HuH-7.5 (cell line): ENCODE measurements around the gene KCNA3.

ENCODE experiments used
- DNase-seq: peaks from one replicate; pipeline ENCODE4 v3.0.0; 2011; ENCODE audit warnings: low spot score

KCNA3 gene

DNA sequence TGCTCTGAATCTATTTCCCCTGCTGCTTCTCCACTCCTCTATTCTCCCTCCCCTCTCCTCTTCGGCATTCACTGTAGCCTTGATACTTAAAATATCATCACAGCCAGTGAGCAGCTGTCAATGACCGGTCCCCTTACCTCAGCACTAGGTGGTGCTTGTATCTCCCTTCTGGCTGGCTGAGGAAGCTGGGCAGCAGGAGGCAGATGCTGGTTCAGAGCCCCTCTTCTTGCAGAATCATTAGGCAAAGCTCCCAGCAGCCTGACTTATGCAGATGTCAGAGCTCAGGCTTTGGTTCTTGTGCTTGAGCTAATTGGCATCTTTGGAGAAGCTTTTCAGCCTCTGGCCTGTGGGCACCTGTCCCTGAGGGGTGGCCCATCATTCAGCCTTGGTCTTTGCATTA lies 36.7 kb downstream of the KCNA3 start:
- DNase-seq: no peak

DNA sequence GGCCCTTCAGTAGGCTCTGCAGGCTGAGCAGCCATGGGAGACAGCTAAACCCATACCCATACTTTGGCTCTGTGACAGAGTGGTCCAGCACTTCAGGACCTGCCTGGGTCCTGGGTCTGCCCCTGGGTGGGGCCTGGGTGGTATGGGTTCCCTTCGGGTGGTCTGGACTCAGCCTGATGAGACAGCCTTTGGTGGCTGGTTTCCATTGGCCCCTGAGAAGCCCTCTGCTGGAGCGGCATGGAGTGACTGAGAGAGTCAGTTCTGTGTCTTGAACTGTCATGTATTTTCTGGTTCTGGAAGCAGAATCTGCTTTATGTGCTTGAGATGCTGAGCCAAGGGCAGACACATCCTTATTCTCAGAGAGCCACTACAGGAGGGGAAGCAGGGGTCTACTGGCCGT lies 37.3 kb downstream of the KCNA3 start:
- no peak for DNase-seq

DNA sequence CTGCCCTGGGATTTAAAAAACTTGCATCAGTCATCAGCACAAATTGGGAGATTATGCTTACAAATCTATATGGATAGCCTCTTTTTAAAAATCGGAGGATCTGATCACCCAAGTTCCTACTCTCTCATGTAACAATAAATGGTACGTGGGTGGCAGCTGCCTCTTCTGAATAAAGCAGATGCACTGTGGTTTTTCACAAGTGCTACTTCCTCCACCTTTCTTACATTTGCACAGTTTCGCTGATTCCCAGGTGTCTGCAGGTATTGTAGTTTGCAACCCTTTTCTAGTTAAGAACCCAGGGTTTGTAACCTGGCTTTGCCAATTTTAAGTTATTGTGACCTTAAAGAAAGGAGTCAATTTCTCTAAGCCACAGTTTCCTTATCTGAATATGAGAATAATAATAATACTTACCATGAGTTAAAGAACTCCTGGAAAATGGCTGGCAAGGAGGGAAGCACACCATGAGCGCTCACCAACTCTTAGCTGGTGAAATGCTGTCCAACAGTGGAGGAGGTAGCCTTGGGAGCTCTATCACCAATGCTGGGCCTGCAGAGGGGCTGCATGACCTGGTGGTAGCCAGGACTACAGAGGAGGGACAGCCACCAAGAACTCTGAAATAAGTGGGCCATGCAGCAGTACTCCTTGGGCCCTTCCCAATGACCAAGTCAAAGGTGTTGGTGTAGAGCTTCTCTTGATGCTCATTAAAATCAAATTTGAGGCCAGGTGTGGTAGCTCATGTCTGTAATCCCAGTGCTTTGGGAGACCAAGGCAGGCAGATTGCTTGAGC lies 38.4 kb downstream of the KCNA3 start:
- no peak for DNase-seq

DNA sequence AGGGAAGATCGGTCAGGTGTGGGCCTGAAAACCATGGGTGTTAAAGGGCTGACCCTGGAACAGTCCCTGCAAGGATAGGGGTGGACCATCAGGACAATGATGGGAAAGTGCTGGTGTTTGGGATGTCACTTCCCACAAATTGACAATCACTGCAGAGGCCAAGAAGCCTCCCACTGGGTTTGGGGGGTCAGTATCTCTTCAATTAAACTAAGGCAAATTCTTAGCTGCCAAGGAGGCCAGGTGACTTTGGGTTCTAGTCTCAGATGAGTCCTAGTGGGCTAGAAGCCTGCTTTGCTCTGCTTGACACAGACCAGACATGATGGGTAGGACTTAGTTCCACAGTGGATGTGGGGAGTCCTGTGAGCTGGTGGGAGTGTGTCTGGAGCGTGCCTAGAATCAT lies 39.3 kb downstream of the KCNA3 start:
- no peak for DNase-seq

DNA sequence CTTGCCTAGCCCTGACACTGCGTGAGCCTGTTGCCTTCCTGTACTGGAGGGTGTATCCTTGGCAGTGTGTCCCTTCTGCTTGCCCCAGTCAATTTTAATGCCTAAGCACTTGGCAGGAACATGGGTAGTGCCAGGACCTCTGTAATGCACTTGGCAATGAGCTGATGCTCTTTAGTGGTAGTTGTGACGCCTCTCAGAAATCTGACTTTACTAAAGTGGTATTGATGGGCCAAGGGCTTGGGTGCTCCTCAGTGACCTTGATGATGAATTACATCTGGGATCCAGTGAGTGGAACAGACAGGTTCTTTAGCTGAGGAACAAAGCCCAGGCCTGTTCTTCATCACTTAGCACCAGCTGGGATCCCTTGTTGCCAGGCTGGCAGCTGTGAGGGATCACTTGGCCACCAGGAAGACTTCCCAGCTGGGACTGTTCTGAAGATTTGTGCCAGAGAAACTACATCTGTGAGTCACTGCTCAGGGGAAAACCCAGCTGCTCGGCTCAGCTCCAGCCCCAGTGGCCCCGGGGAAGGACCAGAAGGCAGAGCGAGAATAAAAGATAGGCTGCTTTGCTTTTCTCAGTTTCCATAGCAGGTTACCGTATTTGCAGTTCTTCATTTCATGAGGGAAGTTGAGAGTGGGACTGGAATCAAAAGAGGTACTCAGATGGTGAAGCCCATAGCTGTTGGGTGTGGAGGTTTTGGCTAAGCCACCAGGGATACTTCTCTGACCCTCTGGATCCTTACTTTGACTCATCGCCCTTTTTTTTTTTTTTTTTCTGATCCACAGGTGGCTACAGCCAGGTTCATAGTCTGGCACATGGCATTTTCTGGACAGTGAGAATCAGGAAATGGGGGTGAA lies 40.1 kb downstream of the KCNA3 start:
- DNase-seq: no peak

DNA sequence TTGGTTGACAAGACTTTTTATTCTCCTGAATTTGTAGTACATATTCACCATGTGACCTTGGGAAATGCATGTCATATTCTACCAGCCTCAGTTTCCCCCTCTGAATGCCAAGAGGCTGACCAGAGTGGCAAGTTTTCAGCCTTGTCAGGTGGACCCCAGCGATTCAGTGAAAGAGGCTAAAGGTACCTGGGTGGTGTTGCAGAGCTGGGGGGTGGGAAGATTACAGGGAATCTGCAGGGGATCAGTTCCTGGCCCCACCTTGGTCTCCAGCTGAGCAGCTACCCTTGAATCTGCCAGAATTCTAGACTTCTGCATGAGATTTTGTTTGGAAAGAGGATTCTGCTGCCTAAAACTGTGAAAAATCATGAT lies 40.7 kb downstream of the KCNA3 start:
- DNase-seq: no peak

DNA sequence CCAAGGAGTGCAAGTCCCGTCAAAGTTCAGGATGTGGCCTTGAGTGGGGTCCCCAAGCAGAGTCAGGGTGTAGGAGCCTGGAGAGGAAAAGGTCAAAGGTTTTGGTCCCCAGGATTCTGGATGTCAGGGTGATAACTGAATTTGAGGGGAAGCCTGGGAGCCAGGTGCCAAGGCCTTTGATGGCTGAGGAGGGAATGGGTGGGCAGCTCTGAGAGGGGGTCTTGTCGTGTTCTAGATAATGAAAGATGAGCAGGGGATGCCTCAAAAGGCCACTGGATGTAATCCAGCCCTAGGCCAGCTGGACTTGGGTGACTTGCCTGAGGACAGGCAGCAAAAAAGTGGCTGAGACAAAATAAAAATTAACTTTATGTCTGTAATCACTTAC lies 41.1 kb downstream of the KCNA3 start:
- DNase-seq: no peak

DNA sequence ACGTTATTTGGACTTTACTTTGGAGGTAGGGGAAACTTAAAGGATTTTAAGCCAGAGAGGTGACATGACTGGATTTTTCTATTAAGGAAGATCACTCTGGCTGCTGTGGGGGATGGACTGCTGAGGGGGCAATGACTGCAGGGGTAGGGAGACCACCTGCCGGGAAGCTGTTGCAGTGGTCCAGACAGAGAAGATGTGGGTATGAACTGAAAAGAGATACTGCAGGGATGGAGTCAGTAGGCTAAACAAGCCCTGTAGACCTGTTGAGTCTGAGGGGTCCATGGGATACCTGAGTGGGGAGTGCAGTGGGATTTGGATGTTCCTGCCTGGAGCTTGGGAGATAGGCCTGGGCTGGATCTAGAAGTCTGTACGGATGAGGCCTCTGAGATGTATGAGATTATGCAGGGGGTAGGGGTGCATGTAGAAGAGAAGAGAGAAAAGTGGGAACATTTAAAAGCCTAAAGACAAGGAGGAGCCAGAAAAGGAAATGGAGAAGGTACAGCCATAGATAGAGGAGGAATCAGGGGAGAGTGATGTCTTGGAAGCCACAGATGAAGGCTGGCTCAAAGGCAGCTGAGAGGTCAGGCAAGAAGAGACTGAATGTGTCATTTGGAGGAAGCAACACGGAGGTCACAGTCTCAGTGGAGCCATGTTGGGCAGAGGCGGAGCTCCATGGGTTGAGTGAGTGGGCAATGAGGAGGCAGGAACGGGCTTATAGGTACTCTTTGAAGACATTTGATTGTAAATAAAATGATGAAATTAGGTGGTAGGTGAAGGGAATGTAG lies 42.7 kb downstream of the KCNA3 start:
- no peak for DNase-seq

DNA sequence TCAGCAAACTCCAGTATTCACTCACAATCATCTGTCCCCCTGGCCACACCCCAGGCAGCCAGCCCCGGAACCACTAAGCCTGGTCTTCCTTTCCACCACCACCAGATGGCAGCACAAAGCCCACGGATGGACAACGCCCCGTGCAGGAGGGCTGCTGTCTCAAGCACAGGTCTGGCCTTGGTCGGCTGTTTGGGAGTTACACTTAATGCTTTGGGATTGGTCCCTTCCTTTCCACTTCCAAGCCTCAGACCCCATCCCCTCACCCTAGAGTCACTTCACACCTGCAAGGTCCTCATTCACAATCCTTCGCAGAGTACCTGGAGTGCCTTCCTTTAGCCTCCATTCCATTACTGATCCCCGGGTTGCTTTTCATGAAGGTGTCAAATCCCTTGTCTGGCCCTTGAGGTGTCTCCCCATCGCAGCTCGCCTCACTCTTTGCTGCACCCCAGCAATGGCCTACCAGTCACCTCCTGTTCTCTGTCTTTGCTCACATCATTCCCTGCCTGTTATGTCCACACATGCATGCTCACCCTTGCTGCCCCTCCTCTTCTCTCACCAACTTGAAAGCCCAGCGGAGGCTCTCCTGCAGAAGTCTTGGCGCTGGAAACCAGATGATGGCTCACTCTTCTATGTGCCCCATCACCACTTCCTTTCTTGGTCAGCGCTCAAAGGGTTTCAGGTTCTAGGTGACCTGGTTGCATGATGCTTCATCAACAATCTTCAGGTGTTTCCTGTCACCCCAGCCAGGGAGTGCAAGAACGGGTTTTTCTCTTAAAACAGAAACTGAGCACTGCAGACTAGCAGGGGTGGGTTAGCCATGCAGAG lies 43.7 kb downstream of the KCNA3 start:
- DNase-seq: peak; percentile 60

DNA sequence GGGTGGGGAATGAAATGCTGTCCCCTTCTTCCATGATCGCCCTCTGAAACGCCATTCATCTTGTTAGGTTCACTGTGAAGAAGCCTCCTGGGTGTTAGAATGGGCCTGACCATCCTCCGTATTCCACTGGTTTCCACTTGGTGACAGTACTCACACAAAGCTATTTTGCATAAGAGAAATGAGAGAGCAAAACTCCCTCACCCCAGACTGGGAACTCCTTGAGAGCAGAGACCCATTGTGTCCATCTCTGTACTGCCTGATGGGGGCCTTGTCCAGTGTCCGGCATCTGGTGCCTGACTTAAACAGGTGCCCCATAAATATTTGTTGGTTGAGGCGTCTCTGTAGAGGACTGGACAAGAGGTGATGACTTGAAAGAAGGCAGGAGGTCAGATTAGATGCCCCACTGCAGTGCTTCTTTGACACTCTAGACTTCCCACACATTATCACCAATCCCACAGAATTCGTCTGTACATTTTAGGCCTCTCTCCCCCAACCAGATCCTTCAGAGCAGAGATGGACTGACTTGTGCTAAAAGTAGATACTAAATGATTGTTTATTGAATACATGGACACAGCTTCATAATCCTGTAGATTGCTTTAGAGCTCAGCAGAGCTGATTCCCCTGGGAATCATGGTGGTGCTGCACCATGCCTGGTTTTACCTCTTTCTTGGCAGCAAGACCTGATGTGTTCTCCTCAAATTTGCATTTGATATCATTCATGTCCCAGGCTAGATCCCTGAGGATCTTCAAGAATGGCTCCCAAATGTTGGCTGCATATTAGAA lies 46.2 kb downstream of the KCNA3 start:
- no peak for DNase-seq

DNA sequence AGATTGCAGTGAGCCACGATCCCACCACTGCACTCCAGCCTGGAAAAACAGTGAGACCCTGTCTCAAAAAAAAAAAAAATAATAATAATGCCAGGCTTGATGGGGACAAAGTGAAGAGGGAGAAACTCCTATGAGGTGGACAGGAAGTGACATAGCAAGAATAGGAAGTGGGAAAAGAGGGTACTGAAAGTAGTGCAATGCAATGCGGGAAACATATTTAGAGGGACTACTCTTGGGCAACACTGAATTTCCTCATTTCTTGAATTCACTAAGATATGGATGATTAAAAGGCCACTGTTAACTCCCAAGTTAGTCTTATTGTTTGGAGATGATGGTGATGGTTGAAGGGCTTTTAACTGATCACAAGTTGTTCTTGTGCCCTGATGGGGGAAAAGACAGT lies 47.0 kb downstream of the KCNA3 start:
- no peak for DNase-seq

DNA sequence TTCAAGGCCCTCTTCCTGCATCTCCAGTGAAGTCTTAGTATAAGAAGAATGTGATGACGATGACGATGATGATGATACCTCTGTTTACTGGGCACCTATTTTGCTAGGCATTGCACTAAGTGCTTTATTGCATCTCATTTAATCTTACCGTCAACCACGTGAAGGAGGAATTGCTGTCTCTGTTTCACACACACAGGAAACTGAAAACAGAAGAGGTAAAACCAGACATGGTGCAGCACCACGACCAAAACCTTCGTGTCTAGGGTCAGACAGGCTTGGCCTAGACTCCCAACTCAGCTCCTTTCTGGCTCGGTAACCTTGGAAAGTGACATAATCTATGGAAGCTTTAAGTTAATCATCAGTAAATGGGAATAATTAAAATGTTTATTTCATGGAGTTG lies 47.9 kb downstream of the KCNA3 start:
- no peak for DNase-seq
